HEK293 (cell line): ENCODE results near the gene PPFIBP1.

Experiments
- CTCF ChIA-PET: fragments of 350-600 bp; formaldehyde crosslinking; extraction: SDS; loops from one replicate; lab custom pipeline; 2021; ENCODE audit warnings: antibody characterized with exemption; lab: Yijun Ruan, JAX
- POLR2A ChIA-PET: fragments of 300-600 bp; formaldehyde crosslinking; extraction: SDS; loops from one replicate; lab custom pipeline; 2020; ENCODE audit warnings: antibody characterized with exemption, inconsistent platforms; lab: Yijun Ruan, JAX
- H3K27ac ChIP-seq: fragments of 200-500 bp; sonication (Bioruptor generic); 2 replicates; pipeline ENCODE4 v1.5.1; 2014; ENCODE audit warnings: low read depth, low read length, control low read depth, inconsistent platforms; ENCODE audit errors: extremely low read depth
- H3K36me3 ChIP-seq, 2 experiments: fragments of 200-500 bp in 1 of 2; sonication (Bioruptor generic) in 1 of 2; 1 replicate in 1 of 2; 2 replicates in 1 of 2; pipeline ENCODE4 v1.5.1; 2014 to 2017; ENCODE audit warnings: inconsistent platforms in 2 of 2, low read length in 2 of 2; ENCODE audit not compliant: control insufficient read depth in 2 of 2, insufficient read depth in 1 of 2
- H3K4me1 ChIP-seq: fragments of 200-500 bp; sonication (Bioruptor generic); 2 replicates; pipeline ENCODE4 v1.5.1; 2014; ENCODE audit warnings: mild to moderate bottlenecking, low read length, inconsistent platforms; ENCODE audit not compliant: control insufficient read depth, insufficient read depth
- H3K4me3 ChIP-seq: 2 replicates; pipeline ENCODE4 v1.5.1; 2011; ENCODE audit warnings: low read depth, mild to moderate bottlenecking, control low read depth, low read length, moderate library complexity
- H3K9me3 ChIP-seq: fragments of 200-500 bp; sonication (Bioruptor generic); 2 replicates; pipeline ENCODE4 v1.5.1; 2014; ENCODE audit warnings: low read depth, low read length, inconsistent platforms; ENCODE audit not compliant: control insufficient read depth, insufficient read depth
- BCL6B ChIP-seq: fragments of 450-650 bp; formaldehyde crosslinking; IDR thresholded peaks from 2 replicates; pipeline ENCODE4 v1.5.1; 2017; ENCODE audit warnings: missing biosample characterization, missing genetic modification characterization
- CTCF ChIP-seq: fragments of 450-650 bp; formaldehyde crosslinking; IDR thresholded peaks from 2 replicates; pipeline ENCODE4 v1.5.1; 2016; ENCODE audit warnings: missing biosample characterization, missing genetic modification characterization
- KLF7 ChIP-seq: fragments of 450-650 bp; formaldehyde crosslinking; IDR thresholded peaks from 2 replicates; pipeline ENCODE4 v1.5.1; 2016; ENCODE audit warnings: missing biosample characterization, missing genetic modification characterization, borderline replicate concordance
- OVOL3 ChIP-seq: fragments of 450-650 bp; formaldehyde crosslinking; IDR thresholded peaks from 2 replicates; pipeline ENCODE4 v1.5.1; 2016; ENCODE audit warnings: missing biosample characterization, missing genetic modification characterization
- PATZ1 ChIP-seq: fragments of 450-650 bp; formaldehyde crosslinking; IDR thresholded peaks from 2 replicates; pipeline ENCODE4 v1.5.1; 2016; ENCODE audit warnings: missing biosample characterization, missing genetic modification characterization
- YY2 ChIP-seq: fragments of 450-650 bp; formaldehyde crosslinking; IDR thresholded peaks from 2 replicates; pipeline ENCODE4 v1.5.1; 2016; ENCODE audit warnings: missing biosample characterization, missing genetic modification characterization
- ZFHX2 ChIP-seq: fragments of 450-650 bp; formaldehyde crosslinking; conservative IDR thresholded peaks from 2 replicates; pipeline ENCODE4 v1.5.1; 2016; ENCODE audit warnings: missing biosample characterization, missing genetic modification characterization
- ZIC2 ChIP-seq: fragments of 450-650 bp; formaldehyde crosslinking; IDR thresholded peaks from 2 replicates; pipeline ENCODE4 v1.5.1; 2016; ENCODE audit warnings: missing biosample characterization, missing genetic modification characterization
- ZNF133 ChIP-seq: fragments of 450-650 bp; formaldehyde crosslinking; IDR thresholded peaks from 2 replicates; pipeline ENCODE4 v1.5.1; 2016; ENCODE audit warnings: missing biosample characterization, missing genetic modification characterization
- ZNF146 ChIP-seq: fragments of 450-650 bp; formaldehyde crosslinking; IDR thresholded peaks from 2 replicates; pipeline ENCODE4 v1.5.1; 2016; ENCODE audit warnings: missing biosample characterization, missing genetic modification characterization
- ZNF174 ChIP-seq: fragments of 450-650 bp; formaldehyde crosslinking; IDR thresholded peaks from 2 replicates; pipeline ENCODE4 v1.5.0; 2017; ENCODE audit warnings: missing biosample characterization, mild to moderate bottlenecking, missing genetic modification characterization
- ZNF223 ChIP-seq: fragments of 450-650 bp; formaldehyde crosslinking; IDR thresholded peaks from 2 replicates; pipeline ENCODE4 v1.5.1; 2016; ENCODE audit warnings: missing biosample characterization, missing genetic modification characterization
- ZNF274 ChIP-seq, 2 experiments: fragments of 200-500 bp in 1 of 2; fragments of 450-650 bp in 1 of 2; sonication (Bioruptor generic) in 1 of 2; formaldehyde crosslinking in 1 of 2; IDR thresholded peaks; 2 replicates each; pipeline versions ENCODE4 v1.5.1 to v1.6.1; 2014 to 2016; ENCODE audit warnings: borderline replicate concordance in 1 of 2, inconsistent platforms in 1 of 2, low read length in 1 of 2, missing biosample characterization in 1 of 2, missing genetic modification characterization in 1 of 2
- ZNF302 ChIP-seq: fragments of 450-650 bp; formaldehyde crosslinking; IDR thresholded peaks from 2 replicates; pipeline ENCODE4 v1.5.1; 2016; ENCODE audit warnings: missing biosample characterization, missing genetic modification characterization, low read depth
- ZNF530 ChIP-seq: fragments of 450-650 bp; formaldehyde crosslinking; IDR thresholded peaks from 2 replicates; pipeline ENCODE4 v1.5.1; 2016; ENCODE audit warnings: low read depth, missing biosample characterization, missing genetic modification characterization
- ZNF548 ChIP-seq: fragments of 450-650 bp; formaldehyde crosslinking; IDR thresholded peaks from 2 replicates; pipeline ENCODE4 v1.5.1; 2016; ENCODE audit warnings: missing biosample characterization, missing genetic modification characterization
- ZNF610 ChIP-seq: fragments of 450-650 bp; formaldehyde crosslinking; IDR thresholded peaks from 2 replicates; pipeline ENCODE4 v1.5.1; 2016; ENCODE audit warnings: missing biosample characterization, missing genetic modification characterization, borderline replicate concordance
- ZNF621 ChIP-seq: fragments of 450-650 bp; formaldehyde crosslinking; IDR thresholded peaks from 2 replicates; pipeline ENCODE4 v1.5.1; 2017; ENCODE audit warnings: missing biosample characterization, missing genetic modification characterization
- ZNF654 ChIP-seq: fragments of 450-650 bp; formaldehyde crosslinking; IDR thresholded peaks from 2 replicates; pipeline ENCODE4 v1.5.1; 2016; ENCODE audit warnings: low read depth, missing biosample characterization, missing genetic modification characterization
- ZNF660 ChIP-seq: fragments of 450-650 bp; IDR thresholded peaks from 2 replicates; pipeline ENCODE4 v1.5.1; 2018; ENCODE audit warnings: missing biosample characterization, mild to moderate bottlenecking, missing genetic modification characterization
- ZNF704 ChIP-seq: fragments of 450-650 bp; formaldehyde crosslinking; IDR thresholded peaks from 2 replicates; pipeline ENCODE4 v1.5.1; 2016; ENCODE audit warnings: missing biosample characterization, missing genetic modification characterization
- ZNF777 ChIP-seq: fragments of 450-650 bp; formaldehyde crosslinking; IDR thresholded peaks from 2 replicates; pipeline ENCODE4 v1.5.1; 2017; ENCODE audit warnings: missing biosample characterization, missing genetic modification characterization, borderline replicate concordance
- ZNF785 ChIP-seq: fragments of 450-650 bp; formaldehyde crosslinking; IDR thresholded peaks from 2 replicates; pipeline ENCODE4 v1.5.1; 2016; ENCODE audit warnings: missing biosample characterization, missing genetic modification characterization

PPFIBP1 gene

GRCh38 chr12:27703720-27704452, 179.9 kb downstream of the PPFIBP1 start (continued):
- TF ChIP-seq ZNF654 (tag by site-specific recombination) (peak; percentile 73), YY2 (tag by site-specific recombination) (no peak), ZNF621 (tag by site-specific recombination) (no peak), ZNF133 (no peak), CTCF (tag by site-specific recombination) (peak; percentile 29; the same call in 1 of the 2 replicates), ZNF530 (tag by site-specific recombination) (no peak), OVOL3 (tag by site-specific recombination) (no peak), PATZ1 (tag by site-specific recombination) (no peak), ZNF610 (tag by site-specific recombination) (no peak), ZNF704 (tag by site-specific recombination) (no peak), ZNF785 (tag by site-specific recombination) (peak; percentile 89; the same call in 1 of the 2 replicates), ZNF274 (IDR thresholded peaks at IDR 0.05; ENCODE audit: low read length) (no peak), ZNF274 (tag by site-specific recombination; IDR thresholded peaks at IDR 0.05; ENCODE audit: borderline replicate concordance) (no peak), KLF7 (tag by site-specific recombination) (no peak), ZNF548 (no peak), ZNF223 (tag by site-specific recombination) (no peak), ZNF660 (tag by site-specific recombination) (peak; percentile 94), ZNF302 (tag by site-specific recombination) (no peak)

GRCh38 chr12:27705263-27705662, 181.3 kb downstream of the PPFIBP1 start:
- TF ChIP-seq ZNF777, result no peak
- TF ChIP-seq, all 188 proteins: peak for 0
- H3K4me1 ChIP-seq, result no peaks in the 10 kb centered on the region
- H3K4me3 ChIP-seq, result no peak overlapping the region
- CTCF ChIA-PET, result interaction anchor here (0.6 to 0.8 kb wide), 2 partner anchors 16 to 685 kb away, joined by 3 to 4 read pairs; no protein-coding TSS in a partner anchor
- H3K36me3 ChIP-seq, result no peaks in the 10 kb centered on the region
- H3K27ac ChIP-seq, result no peak overlapping the region
- POLR2A ChIA-PET, result no interaction called here
- no peaks in the 10 kb centered on the region for H3K9me3 ChIP-seq

- Histone ChIP-seq H3K4me3 (no peak overlapping the region), H3K4me1 (0 out of 2 replicates have a peak, but pooled peaks cover 2% of the 10 kb centered on the region), H3K27ac (no peak overlapping the region), H3K9me3 (no peaks in the 10 kb centered on the region), H3K36me3 (no peaks in the 10 kb centered on the region)
- ChIA-PET CTCF (interaction anchor here (0.9 to 1.0 kb wide), 3 partner anchors 233 to 450 kb away, joined by 3 read pairs; no protein-coding TSS in a partner anchor), POLR2A (no interaction called here)
- no peak for TF ChIP-seq ZIC2 (tag by site-specific recombination)
- TF ChIP-seq ZNF274 (IDR thresholded peaks at IDR 0.05; ENCODE audit: low read length), result no peak
- no peak for TF ChIP-seq ZNF274 (tag by site-specific recombination; IDR thresholded peaks at IDR 0.05; ENCODE audit: borderline replicate concordance)
- TF ChIP-seq ZFHX2 (tag by site-specific recombination), result no peak
- TF ChIP-seq BCL6B (tag by site-specific recombination), result no peak
- TF ChIP-seq ZNF146, result no peak
- TF ChIP-seq ZNF174 (tag by site-specific recombination), result no peak
- TF ChIP-seq, all 188 proteins: peak for 0
Observed at GRCh38 chr12:27707216-27707615, 183.2 kb downstream of the PPFIBP1 start.
